GM10266 (cell line): ENCODE data around the gene OR52J3.
"Not testable (repeated sequence)": the region's sequence is repeated elsewhere in the genome, so short reads cannot be mapped to it uniquely, and the experiment has no call there.

ENCODE experiments used
- DNase-seq: peaks from one replicate; pipeline ENCODE4 v3.0.0; 2012; ENCODE audit errors: extremely low spot score
- TF ChIP-seq, protein P1 (sequence below): IDR thresholded peaks from 2 replicates; pipeline ENCODE4 v1.5.1; 2012; ENCODE audit warnings: mild to moderate bottlenecking, low read depth; ENCODE audit not compliant: control insufficient read depth, insufficient read depth; ENCODE audit errors: missing control alignments

OR52J3 gene

DNA sequence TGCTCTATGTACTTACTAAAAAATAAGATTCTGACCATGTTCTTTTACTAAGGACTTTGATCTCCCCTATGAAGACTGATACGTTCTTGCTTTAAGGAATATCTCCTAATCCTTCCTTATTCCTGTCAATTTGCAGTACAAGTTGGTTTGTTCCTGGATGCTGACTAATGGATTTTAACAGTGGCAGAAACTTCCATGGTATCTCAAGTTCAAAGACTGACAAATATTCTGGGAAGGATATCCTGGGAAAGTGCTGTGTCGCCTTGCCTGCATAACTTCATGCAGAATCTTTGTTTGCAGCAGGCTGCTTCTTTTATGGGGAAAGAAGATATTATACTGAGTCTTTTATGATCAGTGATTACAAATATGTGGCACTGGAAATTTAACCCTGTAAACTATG is 8.4 kb upstream of the OR52J3 start:
- TF ChIP-seq, protein P1, sequence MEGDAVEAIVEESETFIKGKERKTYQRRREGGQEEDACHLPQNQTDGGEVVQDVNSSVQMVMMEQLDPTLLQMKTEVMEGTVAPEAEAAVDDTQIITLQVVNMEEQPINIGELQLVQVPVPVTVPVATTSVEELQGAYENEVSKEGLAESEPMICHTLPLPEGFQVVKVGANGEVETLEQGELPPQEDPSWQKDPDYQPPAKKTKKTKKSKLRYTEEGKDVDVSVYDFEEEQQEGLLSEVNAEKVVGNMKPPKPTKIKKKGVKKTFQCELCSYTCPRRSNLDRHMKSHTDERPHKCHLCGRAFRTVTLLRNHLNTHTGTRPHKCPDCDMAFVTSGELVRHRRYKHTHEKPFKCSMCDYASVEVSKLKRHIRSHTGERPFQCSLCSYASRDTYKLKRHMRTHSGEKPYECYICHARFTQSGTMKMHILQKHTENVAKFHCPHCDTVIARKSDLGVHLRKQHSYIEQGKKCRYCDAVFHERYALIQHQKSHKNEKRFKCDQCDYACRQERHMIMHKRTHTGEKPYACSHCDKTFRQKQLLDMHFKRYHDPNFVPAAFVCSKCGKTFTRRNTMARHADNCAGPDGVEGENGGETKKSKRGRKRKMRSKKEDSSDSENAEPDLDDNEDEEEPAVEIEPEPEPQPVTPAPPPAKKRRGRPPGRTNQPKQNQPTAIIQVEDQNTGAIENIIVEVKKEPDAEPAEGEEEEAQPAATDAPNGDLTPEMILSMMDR = no peak
- no peak for DNase-seq

DNA sequence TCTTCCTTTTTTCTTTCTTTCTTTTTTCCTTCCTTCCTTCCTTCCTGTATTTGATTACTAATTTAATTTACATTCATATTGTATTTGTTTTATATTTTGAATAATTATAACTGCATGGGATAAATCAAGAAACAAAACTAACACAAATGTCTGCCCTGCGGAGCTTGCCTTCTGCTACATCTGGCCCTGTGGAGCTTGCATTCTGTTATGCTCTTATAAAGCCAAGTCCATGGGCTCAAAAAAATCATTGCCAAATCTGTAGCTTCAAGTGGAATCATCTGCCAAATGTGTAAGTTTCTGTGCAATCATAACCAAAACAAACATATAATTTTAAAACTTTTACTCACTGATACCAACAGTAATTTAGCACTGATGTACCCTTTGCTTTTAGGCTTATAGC is 8.0 kb upstream of the OR52J3 start:
- no peak for DNase-seq
- TF ChIP-seq, protein P1 = no peak

DNA sequence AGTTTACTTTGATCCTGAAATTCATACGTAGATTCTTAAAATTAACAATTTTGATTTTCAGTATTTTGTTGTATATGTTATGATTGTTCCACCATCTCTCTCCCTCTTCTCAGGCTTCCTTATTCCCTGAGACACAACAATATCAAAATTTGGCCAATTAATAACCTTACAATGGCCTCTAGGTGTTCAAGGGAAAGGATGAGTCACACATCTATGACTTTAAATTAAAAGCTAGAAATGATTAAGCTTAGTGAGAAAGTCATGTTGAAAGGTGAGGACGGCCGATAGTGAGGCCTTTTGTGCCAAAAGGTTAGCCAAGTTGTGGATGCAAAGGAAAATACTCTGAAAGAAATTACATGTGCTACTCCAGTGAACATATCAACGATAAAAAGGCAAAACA is 5.5 kb upstream of the OR52J3 start:
- TF ChIP-seq, protein P1 = no peak
- DNase-seq = no peak

DNA sequence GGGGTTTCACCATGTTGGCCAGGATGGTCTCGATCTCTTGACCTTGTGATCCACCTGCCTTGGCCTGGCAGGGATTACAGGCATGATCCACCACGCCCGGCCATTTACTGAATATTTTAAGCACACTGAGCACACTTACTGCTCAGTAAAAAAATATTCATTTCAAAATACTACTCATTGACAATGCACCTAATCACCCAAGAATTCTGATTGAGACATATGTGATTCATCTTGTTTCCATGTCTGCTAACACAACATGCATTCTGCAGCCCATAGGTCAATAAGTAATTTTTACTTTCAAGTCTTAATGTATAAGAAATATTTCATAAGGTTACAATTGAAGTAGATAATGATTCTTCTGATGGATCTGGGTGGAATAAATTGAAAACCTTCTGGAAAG is 4.2 kb upstream of the OR52J3 start:
- TF ChIP-seq, protein P1 = no peak
- DNase-seq = no peak

DNA sequence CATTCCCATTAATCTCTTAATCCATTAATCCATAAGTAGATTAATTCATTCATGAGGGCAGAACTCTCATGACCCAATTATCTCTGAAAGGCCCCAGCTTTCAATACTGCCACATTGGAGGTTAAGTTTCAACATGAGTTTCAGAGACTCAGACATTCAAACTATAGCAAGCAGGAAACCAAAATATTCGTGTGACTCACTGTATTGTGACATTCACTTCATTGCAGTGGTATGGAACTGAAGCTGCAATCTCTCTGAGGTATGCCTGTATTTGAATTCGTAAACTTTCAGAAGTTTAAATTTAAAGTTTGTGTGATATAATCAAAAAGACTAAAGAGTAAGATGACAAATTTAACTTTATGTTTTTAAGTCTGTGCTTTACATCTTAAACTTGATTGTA is 2.9 kb upstream of the OR52J3 start:
- DNase-seq = no peak

DNA sequence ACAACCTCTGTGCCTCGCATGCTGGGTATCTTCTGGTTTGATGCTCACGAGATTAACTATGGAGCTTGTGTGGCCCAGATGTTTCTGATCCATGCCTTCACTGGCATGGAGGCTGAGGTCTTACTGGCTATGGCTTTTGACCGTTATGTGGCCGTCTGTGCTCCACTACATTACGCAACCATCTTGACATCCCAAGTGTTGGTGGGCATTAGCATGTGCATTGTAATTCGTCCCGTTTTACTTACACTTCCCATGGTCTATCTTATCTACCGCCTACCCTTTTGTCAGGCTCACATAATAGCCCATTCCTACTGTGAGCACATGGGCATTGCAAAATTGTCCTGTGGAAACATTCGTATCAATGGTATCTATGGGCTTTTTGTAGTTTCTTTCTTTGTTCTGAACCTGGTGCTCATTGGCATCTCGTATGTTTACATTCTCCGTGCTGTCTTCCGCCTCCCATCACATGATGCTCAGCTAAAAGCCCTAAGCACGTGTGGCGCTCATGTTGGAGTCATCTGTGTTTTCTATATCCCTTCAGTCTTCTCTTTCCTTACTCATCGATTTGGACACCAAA is 516 bp downstream of the OR52J3 start:
- TF ChIP-seq, protein P1 = no peak
- no peak for DNase-seq

More for the DNA sequence above, 2.9 kb upstream of the OR52J3 start:
- TF ChIP-seq, protein P1 = no peak

DNA sequence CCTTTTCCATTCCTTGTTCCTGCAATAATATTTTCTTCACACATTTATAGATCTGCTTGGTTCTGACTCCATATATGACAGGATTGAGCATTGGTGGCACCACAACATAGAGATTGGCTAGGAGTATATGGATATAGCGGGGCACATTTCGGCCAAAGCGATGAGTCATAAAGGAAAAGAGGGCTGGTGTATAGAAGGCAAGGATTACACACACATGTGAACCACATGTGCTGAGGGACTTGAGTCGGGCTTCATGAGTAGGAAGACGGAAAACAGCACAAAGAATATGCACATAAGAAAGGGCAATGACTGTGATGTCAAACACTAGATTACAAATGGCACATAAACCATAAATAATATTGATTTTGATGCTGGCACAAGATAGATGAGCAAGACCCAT is 12.4 kb downstream of the OR52J3 start:
- DNase-seq = not testable (repeated sequence)

DNA sequence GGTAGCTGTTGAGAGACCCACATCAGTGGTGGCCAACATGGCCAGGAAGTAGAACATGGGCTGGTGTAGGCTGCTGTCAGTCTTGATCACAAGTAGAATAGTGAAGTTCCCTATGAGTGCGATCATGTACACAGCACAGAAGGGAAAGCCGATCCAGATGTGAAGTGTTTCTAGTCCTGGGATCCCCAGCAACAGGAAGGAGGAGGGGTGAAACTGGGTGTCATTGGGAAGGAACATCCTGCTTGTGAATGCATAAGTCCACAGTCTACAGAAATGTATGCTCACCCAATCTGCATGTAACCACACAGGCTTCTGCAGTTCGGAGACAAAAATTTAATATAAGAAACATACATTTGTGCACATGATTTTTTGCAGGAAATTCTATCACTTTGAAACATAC is 13.1 kb downstream of the OR52J3 start, which contains the start of gene OR52E2:
OR52E2 (minus strand) TSS at position 237 of the 400 bp plus-strand sequence; CDS start at position 237, 0 bp downstream.
- no peak for DNase-seq
- TF ChIP-seq, protein P1 = no peak
